ENCODE measurements around the gene PDE11A. TPM values are rescaled to one million over a fixed set of nuclear protein-coding genes. Genes with fewer than 3 reads are reported as not detected.

PDE11A gene
- total and polyA plus RNA-seq, 2 of the 13 experiments (the other 11 are each of a cell fraction or from before 2014, with no cell fraction given): 1.2 to 1.7 TPM

DNA sequence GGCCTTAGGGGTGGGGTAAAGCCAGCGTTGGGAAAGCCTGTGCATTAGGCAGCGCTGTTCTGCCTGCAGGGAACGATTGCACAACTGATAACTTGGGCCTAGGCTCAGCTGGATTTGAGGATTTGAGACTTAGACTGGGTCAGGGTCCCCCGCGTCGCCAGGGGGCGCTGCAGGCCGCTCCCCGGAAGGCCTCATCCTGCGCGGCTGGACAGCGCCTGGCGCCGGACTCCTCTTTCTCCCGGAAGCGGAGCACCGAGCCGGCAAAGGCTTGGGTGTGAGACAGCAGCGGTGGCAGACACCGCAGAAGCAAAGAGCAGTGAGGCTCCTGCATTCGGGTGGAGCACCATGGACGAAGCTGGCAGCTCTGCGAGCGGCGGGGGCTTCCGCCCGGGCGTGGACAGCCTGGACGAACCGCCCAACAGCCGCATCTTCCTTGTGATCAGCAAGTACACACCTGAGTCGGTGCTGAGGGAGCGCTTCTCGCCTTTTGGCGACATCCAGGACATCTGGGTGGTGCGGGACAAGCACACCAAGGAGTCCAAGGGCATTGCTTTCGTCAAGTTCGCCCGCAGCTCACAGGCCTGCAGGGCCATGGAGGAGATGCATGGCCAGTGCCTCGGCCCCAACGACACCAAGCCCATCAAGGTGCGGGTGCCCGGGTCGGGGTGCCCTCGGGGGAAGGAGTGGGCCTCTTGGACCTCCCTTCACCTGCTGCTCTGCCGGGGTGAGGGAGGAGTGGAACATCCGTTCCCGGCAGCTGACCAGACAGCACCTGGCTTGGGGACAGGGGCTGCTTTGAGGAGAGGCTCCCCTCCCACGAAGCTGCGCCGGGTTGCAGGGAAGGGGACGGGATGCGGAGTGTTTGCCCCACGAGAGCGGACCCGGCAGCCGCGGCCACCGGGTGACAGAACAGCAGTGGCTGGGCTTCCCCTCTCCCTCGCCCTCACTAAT is 39.9 kb upstream of the PDE11A start, which contains the start of gene RBM45 (continued):
- no peak; the same call in 1 of the 2 replicates for TF ChIP-seq JUNB (CRISPR knock-in tag; IDR thresholded peaks at IDR 0.05; ENCODE audit: borderline replicate concordance)
- TF ChIP-seq, protein P1, sequence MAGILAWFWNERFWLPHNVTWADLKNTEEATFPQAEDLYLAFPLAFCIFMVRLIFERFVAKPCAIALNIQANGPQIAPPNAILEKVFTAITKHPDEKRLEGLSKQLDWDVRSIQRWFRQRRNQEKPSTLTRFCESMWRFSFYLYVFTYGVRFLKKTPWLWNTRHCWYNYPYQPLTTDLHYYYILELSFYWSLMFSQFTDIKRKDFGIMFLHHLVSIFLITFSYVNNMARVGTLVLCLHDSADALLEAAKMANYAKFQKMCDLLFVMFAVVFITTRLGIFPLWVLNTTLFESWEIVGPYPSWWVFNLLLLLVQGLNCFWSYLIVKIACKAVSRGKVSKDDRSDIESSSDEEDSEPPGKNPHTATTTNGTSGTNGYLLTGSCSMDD (CRISPR knock-in tag; IDR thresholded peaks at IDR 0.05): no peak
- TF ChIP-seq, protein P2, sequence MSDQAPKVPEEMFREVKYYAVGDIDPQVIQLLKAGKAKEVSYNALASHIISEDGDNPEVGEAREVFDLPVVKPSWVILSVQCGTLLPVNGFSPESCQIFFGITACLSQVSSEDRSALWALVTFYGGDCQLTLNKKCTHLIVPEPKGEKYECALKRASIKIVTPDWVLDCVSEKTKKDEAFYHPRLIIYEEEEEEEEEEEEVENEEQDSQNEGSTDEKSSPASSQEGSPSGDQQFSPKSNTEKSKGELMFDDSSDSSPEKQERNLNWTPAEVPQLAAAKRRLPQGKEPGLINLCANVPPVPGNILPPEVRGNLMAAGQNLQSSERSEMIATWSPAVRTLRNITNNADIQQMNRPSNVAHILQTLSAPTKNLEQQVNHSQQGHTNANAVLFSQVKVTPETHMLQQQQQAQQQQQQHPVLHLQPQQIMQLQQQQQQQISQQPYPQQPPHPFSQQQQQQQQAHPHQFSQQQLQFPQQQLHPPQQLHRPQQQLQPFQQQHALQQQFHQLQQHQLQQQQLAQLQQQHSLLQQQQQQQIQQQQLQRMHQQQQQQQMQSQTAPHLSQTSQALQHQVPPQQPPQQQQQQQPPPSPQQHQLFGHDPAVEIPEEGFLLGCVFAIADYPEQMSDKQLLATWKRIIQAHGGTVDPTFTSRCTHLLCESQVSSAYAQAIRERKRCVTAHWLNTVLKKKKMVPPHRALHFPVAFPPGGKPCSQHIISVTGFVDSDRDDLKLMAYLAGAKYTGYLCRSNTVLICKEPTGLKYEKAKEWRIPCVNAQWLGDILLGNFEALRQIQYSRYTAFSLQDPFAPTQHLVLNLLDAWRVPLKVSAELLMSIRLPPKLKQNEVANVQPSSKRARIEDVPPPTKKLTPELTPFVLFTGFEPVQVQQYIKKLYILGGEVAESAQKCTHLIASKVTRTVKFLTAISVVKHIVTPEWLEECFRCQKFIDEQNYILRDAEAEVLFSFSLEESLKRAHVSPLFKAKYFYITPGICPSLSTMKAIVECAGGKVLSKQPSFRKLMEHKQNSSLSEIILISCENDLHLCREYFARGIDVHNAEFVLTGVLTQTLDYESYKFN (CRISPR knock-in tag; conservative IDR thresholded peaks at IDR 0.05): peak; percentile 66
- no peak for TF ChIP-seq MZF1 (CRISPR knock-in tag; IDR thresholded peaks at IDR 0.05; ENCODE audit: borderline replicate concordance)
- no peak for TF ChIP-seq TEAD2 (CRISPR knock-in tag; IDR thresholded peaks at IDR 0.05)
- TF ChIP-seq ZBTB21 (CRISPR knock-in tag; IDR thresholded peaks at IDR 0.05): no peak
- TF ChIP-seq, protein P3, sequence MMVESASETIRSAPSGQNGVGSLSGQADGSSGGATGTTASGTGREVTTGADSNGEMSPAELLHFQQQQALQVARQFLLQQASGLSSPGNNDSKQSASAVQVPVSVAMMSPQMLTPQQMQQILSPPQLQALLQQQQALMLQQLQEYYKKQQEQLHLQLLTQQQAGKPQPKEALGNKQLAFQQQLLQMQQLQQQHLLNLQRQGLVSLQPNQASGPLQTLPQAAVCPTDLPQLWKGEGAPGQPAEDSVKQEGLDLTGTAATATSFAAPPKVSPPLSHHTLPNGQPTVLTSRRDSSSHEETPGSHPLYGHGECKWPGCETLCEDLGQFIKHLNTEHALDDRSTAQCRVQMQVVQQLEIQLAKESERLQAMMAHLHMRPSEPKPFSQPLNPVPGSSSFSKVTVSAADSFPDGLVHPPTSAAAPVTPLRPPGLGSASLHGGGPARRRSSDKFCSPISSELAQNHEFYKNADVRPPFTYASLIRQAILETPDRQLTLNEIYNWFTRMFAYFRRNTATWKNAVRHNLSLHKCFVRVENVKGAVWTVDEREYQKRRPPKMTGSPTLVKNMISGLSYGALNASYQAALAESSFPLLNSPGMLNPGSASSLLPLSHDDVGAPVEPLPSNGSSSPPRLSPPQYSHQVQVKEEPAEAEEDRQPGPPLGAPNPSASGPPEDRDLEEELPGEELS (CRISPR knock-in tag; IDR thresholded peaks at IDR 0.05): no peak; the same call in 1 of the 2 replicates
- peak; percentile 89 for TF ChIP-seq SALL2 (CRISPR knock-in tag; IDR thresholded peaks at IDR 0.05)
- TF ChIP-seq, protein P4, sequence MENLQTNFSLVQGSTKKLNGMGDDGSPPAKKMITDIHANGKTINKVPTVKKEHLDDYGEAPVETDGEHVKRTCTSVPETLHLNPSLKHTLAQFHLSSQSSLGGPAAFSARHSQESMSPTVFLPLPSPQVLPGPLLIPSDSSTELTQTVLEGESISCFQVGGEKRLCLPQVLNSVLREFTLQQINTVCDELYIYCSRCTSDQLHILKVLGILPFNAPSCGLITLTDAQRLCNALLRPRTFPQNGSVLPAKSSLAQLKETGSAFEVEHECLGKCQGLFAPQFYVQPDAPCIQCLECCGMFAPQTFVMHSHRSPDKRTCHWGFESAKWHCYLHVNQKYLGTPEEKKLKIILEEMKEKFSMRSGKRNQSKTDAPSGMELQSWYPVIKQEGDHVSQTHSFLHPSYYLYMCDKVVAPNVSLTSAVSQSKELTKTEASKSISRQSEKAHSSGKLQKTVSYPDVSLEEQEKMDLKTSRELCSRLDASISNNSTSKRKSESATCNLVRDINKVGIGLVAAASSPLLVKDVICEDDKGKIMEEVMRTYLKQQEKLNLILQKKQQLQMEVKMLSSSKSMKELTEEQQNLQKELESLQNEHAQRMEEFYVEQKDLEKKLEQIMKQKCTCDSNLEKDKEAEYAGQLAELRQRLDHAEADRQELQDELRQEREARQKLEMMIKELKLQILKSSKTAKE (CRISPR knock-in tag; IDR thresholded peaks at IDR 0.05; ENCODE audit: borderline replicate concordance): no peak; the same call in 1 of the 2 replicates
- TF ChIP-seq, protein P5, sequence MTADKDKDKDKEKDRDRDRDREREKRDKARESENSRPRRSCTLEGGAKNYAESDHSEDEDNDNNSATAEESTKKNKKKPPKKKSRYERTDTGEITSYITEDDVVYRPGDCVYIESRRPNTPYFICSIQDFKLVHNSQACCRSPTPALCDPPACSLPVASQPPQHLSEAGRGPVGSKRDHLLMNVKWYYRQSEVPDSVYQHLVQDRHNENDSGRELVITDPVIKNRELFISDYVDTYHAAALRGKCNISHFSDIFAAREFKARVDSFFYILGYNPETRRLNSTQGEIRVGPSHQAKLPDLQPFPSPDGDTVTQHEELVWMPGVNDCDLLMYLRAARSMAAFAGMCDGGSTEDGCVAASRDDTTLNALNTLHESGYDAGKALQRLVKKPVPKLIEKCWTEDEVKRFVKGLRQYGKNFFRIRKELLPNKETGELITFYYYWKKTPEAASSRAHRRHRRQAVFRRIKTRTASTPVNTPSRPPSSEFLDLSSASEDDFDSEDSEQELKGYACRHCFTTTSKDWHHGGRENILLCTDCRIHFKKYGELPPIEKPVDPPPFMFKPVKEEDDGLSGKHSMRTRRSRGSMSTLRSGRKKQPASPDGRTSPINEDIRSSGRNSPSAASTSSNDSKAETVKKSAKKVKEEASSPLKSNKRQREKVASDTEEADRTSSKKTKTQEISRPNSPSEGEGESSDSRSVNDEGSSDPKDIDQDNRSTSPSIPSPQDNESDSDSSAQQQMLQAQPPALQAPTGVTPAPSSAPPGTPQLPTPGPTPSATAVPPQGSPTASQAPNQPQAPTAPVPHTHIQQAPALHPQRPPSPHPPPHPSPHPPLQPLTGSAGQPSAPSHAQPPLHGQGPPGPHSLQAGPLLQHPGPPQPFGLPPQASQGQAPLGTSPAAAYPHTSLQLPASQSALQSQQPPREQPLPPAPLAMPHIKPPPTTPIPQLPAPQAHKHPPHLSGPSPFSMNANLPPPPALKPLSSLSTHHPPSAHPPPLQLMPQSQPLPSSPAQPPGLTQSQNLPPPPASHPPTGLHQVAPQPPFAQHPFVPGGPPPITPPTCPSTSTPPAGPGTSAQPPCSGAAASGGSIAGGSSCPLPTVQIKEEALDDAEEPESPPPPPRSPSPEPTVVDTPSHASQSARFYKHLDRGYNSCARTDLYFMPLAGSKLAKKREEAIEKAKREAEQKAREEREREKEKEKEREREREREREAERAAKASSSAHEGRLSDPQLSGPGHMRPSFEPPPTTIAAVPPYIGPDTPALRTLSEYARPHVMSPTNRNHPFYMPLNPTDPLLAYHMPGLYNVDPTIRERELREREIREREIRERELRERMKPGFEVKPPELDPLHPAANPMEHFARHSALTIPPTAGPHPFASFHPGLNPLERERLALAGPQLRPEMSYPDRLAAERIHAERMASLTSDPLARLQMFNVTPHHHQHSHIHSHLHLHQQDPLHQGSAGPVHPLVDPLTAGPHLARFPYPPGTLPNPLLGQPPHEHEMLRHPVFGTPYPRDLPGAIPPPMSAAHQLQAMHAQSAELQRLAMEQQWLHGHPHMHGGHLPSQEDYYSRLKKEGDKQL (CRISPR knock-in tag; IDR thresholded peaks at IDR 0.05; ENCODE audit: low read depth): no peak
- TF ChIP-seq SPEN (CRISPR knock-in tag; IDR thresholded peaks at IDR 0.05; ENCODE audit: low read depth): peak; percentile 99
- peak; percentile 71; the same call in 1 of the 2 replicates for TF ChIP-seq HNRNPL (IDR thresholded peaks at IDR 0.05; ENCODE audit: low read depth, low read length)
